Panc1 (cell line): ENCODE data around the gene SEMA4D. TPM values are rescaled to one million over a fixed set of nuclear protein-coding genes. Genes with fewer than 3 reads are reported as not detected.

Experiments
- ATAC-seq: fragments of 200-7000 bp; cut with Tn5 transposase; 2 replicates; pipeline ENCODE4 v1.9.1; 2020; ENCODE audit warnings: mild to moderate bottlenecking, moderate library complexity
- BruUV-seq: library from RNA; stranded (reverse); fragments of 400-500 nt; replicated peaks from 2 replicates; lab custom pipeline; 2021; lab: Mats Ljungman, UMichigan
- CTCF ChIA-PET: fragments of 300-600 bp; sonication (Branson Sonifier 250); formaldehyde crosslinking; loops from one replicate; lab custom pipeline; 2022; ENCODE audit warnings: antibody characterized with exemption; lab: Charles Lee
- POLR2A ChIA-PET: fragments of 300-600 bp; sonication (Branson Sonifier 250); formaldehyde crosslinking; loops from one replicate; lab custom pipeline; 2022; ENCODE audit warnings: antibody characterized with exemption; lab: Charles Lee
- DNase-seq: peaks from one replicate; pipeline ENCODE4 v3.0.0-alpha.2; 2010; ENCODE audit warnings: low read depth, low spot score
- H3K27ac ChIP-seq: 2 replicates; pipeline ENCODE4 v1.5.1; 2011; ENCODE audit warnings: mild to moderate bottlenecking, low read length, inconsistent platforms
- H3K27me3 ChIP-seq: fragments of 200-500 bp; sonication (Bioruptor generic); 2 replicates; pipeline ENCODE4 v1.6.0; 2014; ENCODE audit warnings: low read length, inconsistent platforms; ENCODE audit not compliant: control insufficient read depth, insufficient read depth
- H3K36me3 ChIP-seq: fragments of 200-500 bp; sonication (Bioruptor generic); 2 replicates; pipeline ENCODE4 v1.5.1; 2014; ENCODE audit warnings: inconsistent platforms, mild to moderate bottlenecking, low read length, moderate library complexity; ENCODE audit not compliant: control insufficient read depth, insufficient read depth
- H3K4me1 ChIP-seq: 2 replicates; pipeline ENCODE4 v1.5.1; 2011; ENCODE audit warnings: inconsistent platforms, mild to moderate bottlenecking, low read length, moderate library complexity; ENCODE audit not compliant: control insufficient read depth, insufficient read depth
- H3K4me3 ChIP-seq, 2 experiments: 2 replicates each; pipeline ENCODE4 v1.5.1; 2011 to 2012; ENCODE audit warnings: low read depth in 2 of 2, low read length in 2 of 2, mild to moderate bottlenecking in 2 of 2, inconsistent platforms in 1 of 2, moderate library complexity in 1 of 2
- H3K9me3 ChIP-seq: fragments of 200-500 bp; sonication (Bioruptor generic); 2 replicates; pipeline ENCODE4 v1.5.1; 2014; ENCODE audit warnings: low read depth, mild to moderate bottlenecking, inconsistent platforms, low read length, moderate library complexity; ENCODE audit not compliant: control insufficient read depth, insufficient read depth
- POLR2AphosphoS5 ChIP-seq: IDR thresholded peaks from 2 replicates; pipeline ENCODE4 v1.6.1; 2012; ENCODE audit warnings: mild to moderate bottlenecking, low read depth, low read length, moderate library complexity
- SIN3A ChIP-seq: IDR thresholded peaks from 2 replicates; pipeline ENCODE4 v1.6.1; 2012; ENCODE audit warnings: low read depth, mild to moderate bottlenecking, low read length, moderate library complexity, borderline replicate concordance; ENCODE audit not compliant: insufficient read depth
- TCF7L2 ChIP-seq: IDR thresholded peaks from 2 replicates; pipeline ENCODE4 v1.6.1; 2011; ENCODE audit warnings: mild to moderate bottlenecking, low read depth, low read length, inconsistent platforms
- in situ Hi-C: cut with HindIII; loops from 2 replicates; pipeline ENCODE4 v1.10.0; 2016; ENCODE audit warnings: low sequenced_read_pairs, low pct_unique_long_range_greater_than_20kb
- intact Hi-C: fragments of 100-400 bp; cut with micrococcal nuclease; formaldehyde crosslinking; loops from one replicate; pipeline ENCODE4 v1.10.0; 2022; ENCODE audit not compliant: unreplicated experiment
- total RNA-seq: library from RNA; stranded (reverse); gene quantifications from one replicate; pipeline ENCODE4 v1.2.1, GENCODE V29; 2021; ENCODE audit not compliant: unreplicated experiment
- TF ChIP-seq, protein P1 (sequence below): fragments of 450-650 bp; IDR thresholded peaks from 2 replicates; pipeline ENCODE4 v1.5.1; 2017; ENCODE audit warnings: mild to moderate bottlenecking
- TF ChIP-seq, protein P2 (sequence below), 2 experiments: IDR thresholded peaks; 2 replicates each; pipeline ENCODE4 v1.6.1; 2011 to 2012; ENCODE audit warnings: low read depth in 2 of 2, control low read depth in 1 of 2, low read length in 1 of 2, mild to moderate bottlenecking in 1 of 2, moderate library complexity in 1 of 2; ENCODE audit not compliant: insufficient read depth in 1 of 2

The SEMA4D gene
- total RNA-seq, 1 experiment from 2014 or later: 6.5 TPM

- in situ Hi-C loops: no loop called here
- Histone ChIP-seq H3K4me1 (no peaks in the 10 kb centered on the region), H3K36me3 (no peaks in the 10 kb centered on the region), H3K9me3 (no peaks in the 10 kb centered on the region), H3K27me3 (no peaks in the 10 kb centered on the region), H3K27ac (no peak overlapping the region), H3K4me3 (no peak overlapping the region)
- ATAC-seq (no peak), DNase-seq (no peak)
- CTCF ChIA-PET: no interaction called here
- POLR2A ChIA-PET: no interaction called here
- no TSS peak for BruUV-seq
- TF ChIP-seq, protein P1, sequence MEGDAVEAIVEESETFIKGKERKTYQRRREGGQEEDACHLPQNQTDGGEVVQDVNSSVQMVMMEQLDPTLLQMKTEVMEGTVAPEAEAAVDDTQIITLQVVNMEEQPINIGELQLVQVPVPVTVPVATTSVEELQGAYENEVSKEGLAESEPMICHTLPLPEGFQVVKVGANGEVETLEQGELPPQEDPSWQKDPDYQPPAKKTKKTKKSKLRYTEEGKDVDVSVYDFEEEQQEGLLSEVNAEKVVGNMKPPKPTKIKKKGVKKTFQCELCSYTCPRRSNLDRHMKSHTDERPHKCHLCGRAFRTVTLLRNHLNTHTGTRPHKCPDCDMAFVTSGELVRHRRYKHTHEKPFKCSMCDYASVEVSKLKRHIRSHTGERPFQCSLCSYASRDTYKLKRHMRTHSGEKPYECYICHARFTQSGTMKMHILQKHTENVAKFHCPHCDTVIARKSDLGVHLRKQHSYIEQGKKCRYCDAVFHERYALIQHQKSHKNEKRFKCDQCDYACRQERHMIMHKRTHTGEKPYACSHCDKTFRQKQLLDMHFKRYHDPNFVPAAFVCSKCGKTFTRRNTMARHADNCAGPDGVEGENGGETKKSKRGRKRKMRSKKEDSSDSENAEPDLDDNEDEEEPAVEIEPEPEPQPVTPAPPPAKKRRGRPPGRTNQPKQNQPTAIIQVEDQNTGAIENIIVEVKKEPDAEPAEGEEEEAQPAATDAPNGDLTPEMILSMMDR: no peak
- TF ChIP-seq SIN3A (no peak), TCF7L2 (no peak), POLR2AphosphoS5 (no peak)
- TF ChIP-seq, protein P2, sequence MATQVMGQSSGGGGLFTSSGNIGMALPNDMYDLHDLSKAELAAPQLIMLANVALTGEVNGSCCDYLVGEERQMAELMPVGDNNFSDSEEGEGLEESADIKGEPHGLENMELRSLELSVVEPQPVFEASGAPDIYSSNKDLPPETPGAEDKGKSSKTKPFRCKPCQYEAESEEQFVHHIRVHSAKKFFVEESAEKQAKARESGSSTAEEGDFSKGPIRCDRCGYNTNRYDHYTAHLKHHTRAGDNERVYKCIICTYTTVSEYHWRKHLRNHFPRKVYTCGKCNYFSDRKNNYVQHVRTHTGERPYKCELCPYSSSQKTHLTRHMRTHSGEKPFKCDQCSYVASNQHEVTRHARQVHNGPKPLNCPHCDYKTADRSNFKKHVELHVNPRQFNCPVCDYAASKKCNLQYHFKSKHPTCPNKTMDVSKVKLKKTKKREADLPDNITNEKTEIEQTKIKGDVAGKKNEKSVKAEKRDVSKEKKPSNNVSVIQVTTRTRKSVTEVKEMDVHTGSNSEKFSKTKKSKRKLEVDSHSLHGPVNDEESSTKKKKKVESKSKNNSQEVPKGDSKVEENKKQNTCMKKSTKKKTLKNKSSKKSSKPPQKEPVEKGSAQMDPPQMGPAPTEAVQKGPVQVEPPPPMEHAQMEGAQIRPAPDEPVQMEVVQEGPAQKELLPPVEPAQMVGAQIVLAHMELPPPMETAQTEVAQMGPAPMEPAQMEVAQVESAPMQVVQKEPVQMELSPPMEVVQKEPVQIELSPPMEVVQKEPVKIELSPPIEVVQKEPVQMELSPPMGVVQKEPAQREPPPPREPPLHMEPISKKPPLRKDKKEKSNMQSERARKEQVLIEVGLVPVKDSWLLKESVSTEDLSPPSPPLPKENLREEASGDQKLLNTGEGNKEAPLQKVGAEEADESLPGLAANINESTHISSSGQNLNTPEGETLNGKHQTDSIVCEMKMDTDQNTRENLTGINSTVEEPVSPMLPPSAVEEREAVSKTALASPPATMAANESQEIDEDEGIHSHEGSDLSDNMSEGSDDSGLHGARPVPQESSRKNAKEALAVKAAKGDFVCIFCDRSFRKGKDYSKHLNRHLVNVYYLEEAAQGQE (IDR thresholded peaks at IDR 0.05; ENCODE audit: insufficient read depth in 1 of 2, low read depth in 2 of 2, low read length in 1 of 2): no peak
- intact Hi-C loops: no loop called here
Observed at GRCh38 chr9:89357331-89358197, 140.3 kb downstream of the SEMA4D start.

GRCh38 chr9:89356782-89357181, 141.1 kb downstream of the SEMA4D start:
- Histone ChIP-seq H3K9me3 (no peaks in the 10 kb centered on the region), H3K4me1 (no peaks in the 10 kb centered on the region), H3K4me3 (no peak overlapping the region), H3K36me3 (no peaks in the 10 kb centered on the region), H3K27me3 (no peaks in the 10 kb centered on the region), H3K27ac (no peak overlapping the region)
- TF ChIP-seq SIN3A (no peak), TCF7L2 (no peak), POLR2AphosphoS5 (no peak)
- TF ChIP-seq, protein P1: no peak
- TF ChIP-seq, protein P2 (IDR thresholded peaks at IDR 0.05; ENCODE audit: insufficient read depth in 1 of 2, low read depth in 2 of 2, low read length in 1 of 2): no peak
- intact Hi-C loops: no loop called here
- ATAC-seq (no peak), DNase-seq (no peak)
- no TSS peak for BruUV-seq
- CTCF ChIA-PET: no interaction called here
- in situ Hi-C loops: no loop called here
- POLR2A ChIA-PET: no interaction called here
